ENCODE measurements around the gene KLRC3.
"Not testable (repeated sequence)": the region's sequence is repeated elsewhere in the genome, so short reads cannot be mapped to it uniquely, and the experiment has no call there.

KLRC3 gene

GRCh38 chr12:10381928-10382628, 38.3 kb downstream of the KLRC3 start:
- no peaks in the 10 kb centered on the region for H3K27me3 ChIP-seq (ENCODE audit: control insufficient read depth, insufficient read depth, low read length)
- no peaks in the 10 kb centered on the region for H3K4me1 ChIP-seq (ENCODE audit: control insufficient read depth, insufficient read depth, low read length)
- H3K9me3 ChIP-seq (ENCODE audit: control insufficient read depth, low read length), result no peaks in the 10 kb centered on the region
- H3K36me3 ChIP-seq (ENCODE audit: control insufficient read depth, insufficient read depth, low read length), result no peaks in the 10 kb centered on the region
- H3K9ac ChIP-seq (ENCODE audit: low read length), result no peak overlapping the region
- H3K4me3 ChIP-seq (ENCODE audit: low read length), result no peak overlapping the region

DNA sequence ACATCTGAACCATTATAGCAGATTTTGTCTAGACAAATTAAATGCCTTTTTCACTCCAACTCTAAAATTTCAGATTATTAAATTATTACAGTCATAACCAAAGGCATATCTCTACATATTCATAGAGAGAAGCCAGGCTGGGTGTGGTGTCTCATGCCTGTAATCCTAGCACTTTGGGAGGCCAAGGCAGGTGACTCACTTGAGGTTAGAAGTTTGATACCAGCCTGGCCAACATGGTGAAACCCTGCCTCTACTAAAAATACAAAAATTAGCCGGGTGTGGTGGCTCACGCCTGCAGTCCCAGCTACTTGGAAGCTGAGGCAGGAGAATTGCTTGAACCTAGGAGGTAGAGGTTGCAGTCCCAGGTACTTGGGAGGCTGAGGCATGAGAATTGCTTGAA, 41.7 kb downstream of the KLRC3 start:
- not testable (repeated sequence) for H3K9ac ChIP-seq (ENCODE audit: low read length); H3K27me3 ChIP-seq (ENCODE audit: control insufficient read depth, insufficient read depth, low read length); H3K36me3 ChIP-seq (ENCODE audit: control insufficient read depth, insufficient read depth, low read length); H3K9me3 ChIP-seq (ENCODE audit: control insufficient read depth, low read length); H3K4me3 ChIP-seq (ENCODE audit: low read length); H3K4me1 ChIP-seq (ENCODE audit: control insufficient read depth, insufficient read depth, low read length)

GRCh38 chr12:10374624-10375018, 45.8 kb downstream of the KLRC3 start:
- Histone ChIP-seq H3K27me3 (ENCODE audit: control insufficient read depth, insufficient read depth, low read length) (no peaks in the 10 kb centered on the region), H3K9ac (ENCODE audit: low read length) (no peak overlapping the region), H3K9me3 (ENCODE audit: control insufficient read depth, low read length) (no peaks in the 10 kb centered on the region), H3K36me3 (ENCODE audit: control insufficient read depth, insufficient read depth, low read length) (no peaks in the 10 kb centered on the region), H3K4me3 (ENCODE audit: low read length) (no peak overlapping the region), H3K4me1 (ENCODE audit: control insufficient read depth, insufficient read depth, low read length) (peaks cover 12% of the 10 kb centered on the region)

- Histone ChIP-seq H3K9me3 (ENCODE audit: control insufficient read depth, low read length) (no peaks in the 10 kb centered on the region), H3K4me1 (ENCODE audit: control insufficient read depth, insufficient read depth, low read length) (peaks cover 12% of the 10 kb centered on the region), H3K4me3 (ENCODE audit: low read length) (no peak overlapping the region), H3K27me3 (ENCODE audit: control insufficient read depth, insufficient read depth, low read length) (no peaks in the 10 kb centered on the region), H3K36me3 (ENCODE audit: control insufficient read depth, insufficient read depth, low read length) (no peaks in the 10 kb centered on the region), H3K9ac (ENCODE audit: low read length) (no peak overlapping the region)
Measured at GRCh38 chr12:10372559-10372958, 47.8 kb downstream of the KLRC3 start.

DNA sequence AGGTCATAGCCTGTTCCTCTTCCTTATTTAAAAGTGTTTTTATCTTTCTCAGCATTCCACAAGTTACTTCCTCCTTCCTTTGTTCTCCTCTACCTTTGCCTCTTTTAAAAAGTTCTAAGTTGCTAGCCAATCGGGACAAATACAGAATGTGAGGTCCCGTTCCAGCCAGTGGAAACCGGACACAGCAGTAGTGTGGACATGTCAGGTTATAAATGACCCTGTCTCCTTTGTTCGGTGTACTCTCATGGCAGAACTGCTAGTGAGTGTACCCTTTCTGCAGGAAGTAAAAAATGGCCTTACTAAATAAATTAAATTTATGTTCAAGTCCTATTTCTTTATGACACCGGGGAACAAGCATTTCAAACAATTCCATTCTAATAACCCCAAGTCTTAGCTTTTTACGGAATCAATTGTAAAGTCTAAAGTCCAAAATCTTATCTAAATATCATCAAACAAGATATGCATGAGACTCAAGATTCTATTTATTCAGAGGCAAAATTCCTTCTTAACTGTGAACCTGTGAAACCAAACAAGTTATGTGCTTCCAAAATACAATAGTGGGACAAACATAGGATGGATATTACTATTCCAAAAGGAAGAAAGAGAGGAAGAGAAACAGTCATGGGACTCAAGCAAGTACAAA, 48.4 kb downstream of the KLRC3 start:
- not testable (repeated sequence) for H3K4me3 ChIP-seq (ENCODE audit: low read length); H3K9me3 ChIP-seq (ENCODE audit: control insufficient read depth, low read length); H3K27me3 ChIP-seq (ENCODE audit: control insufficient read depth, insufficient read depth, low read length); H3K9ac ChIP-seq (ENCODE audit: low read length); H3K36me3 ChIP-seq (ENCODE audit: control insufficient read depth, insufficient read depth, low read length)
- H3K4me1 ChIP-seq (ENCODE audit: control insufficient read depth, insufficient read depth, low read length), result peaks cover 12% of the 10 kb centered on the region

- Histone ChIP-seq H3K9me3 (ENCODE audit: control insufficient read depth, low read length) (no peaks in the 10 kb centered on the region), H3K36me3 (ENCODE audit: control insufficient read depth, insufficient read depth, low read length) (no peaks in the 10 kb centered on the region), H3K27me3 (ENCODE audit: control insufficient read depth, insufficient read depth, low read length) (no peaks in the 10 kb centered on the region), H3K4me3 (ENCODE audit: low read length) (no peak overlapping the region), H3K9ac (ENCODE audit: low read length) (no peak overlapping the region), H3K4me1 (ENCODE audit: control insufficient read depth, insufficient read depth, low read length) (peaks cover 29% of the 10 kb centered on the region)
Measured at GRCh38 chr12:10369557-10370415, 50.6 kb downstream of the KLRC3 start.

DNA sequence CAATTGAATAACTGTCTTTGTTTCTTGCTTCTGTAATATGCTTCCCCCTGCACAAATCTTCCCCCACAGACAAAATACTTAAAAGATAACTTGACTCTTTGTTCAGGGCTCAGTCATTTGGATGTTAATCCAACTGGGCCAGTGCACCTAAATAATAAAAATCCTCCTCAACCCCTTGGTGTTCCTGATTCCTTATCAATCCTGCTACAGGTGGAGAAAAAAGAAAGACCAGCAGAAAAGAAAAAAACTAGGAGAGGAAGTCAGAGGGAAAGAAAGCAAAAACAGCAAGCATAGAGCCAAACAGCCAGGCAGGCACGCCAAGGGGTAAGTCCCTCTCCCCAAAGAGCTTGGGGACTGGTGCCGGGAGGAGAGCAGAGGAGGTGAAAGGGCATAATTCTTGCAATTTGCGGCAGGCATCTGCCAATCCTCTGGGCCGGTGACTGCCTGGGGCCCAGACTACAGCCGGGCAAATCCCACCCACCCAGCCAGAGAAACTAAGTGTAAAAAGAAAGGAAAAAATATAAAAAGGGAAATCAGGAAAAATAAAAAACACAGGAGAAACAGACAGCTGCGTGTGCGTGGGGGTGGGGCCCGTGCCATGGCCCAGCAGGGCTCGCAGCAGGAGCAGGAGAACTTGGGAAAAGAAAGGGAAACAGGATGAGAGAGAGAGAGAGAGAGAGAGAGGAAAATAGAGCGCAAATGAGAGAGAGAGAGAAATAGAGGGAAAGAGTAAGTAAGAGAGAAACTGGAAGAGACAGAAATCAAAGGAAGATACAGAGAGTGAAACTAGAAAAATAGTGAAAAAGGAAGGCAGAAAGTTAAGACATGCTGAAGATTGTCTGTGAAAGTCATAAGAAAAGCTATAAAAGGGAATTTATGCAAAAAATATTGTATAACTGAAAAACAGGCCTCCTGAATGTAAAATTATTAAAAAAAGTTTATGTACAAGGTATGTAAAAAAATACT, 51.9 kb downstream of the KLRC3 start:
- Histone ChIP-seq H3K4me1 (ENCODE audit: control insufficient read depth, insufficient read depth, low read length) (peaks cover 38% of the 10 kb centered on the region), H3K4me3 (ENCODE audit: low read length) (no peak overlapping the region)

GRCh38 chr12:10367714-10368113, 52.7 kb downstream of the KLRC3 start:
- H3K9ac ChIP-seq (ENCODE audit: low read length); H3K36me3 ChIP-seq (ENCODE audit: control insufficient read depth, insufficient read depth, low read length); H3K4me3 ChIP-seq (ENCODE audit: low read length); H3K9me3 ChIP-seq (ENCODE audit: control insufficient read depth, low read length); H3K27me3 ChIP-seq (ENCODE audit: control insufficient read depth, insufficient read depth, low read length): not testable (repeated sequence)
- peaks cover 42% of the 10 kb centered on the region for H3K4me1 ChIP-seq (ENCODE audit: control insufficient read depth, insufficient read depth, low read length)

More for the DNA sequence above, 51.9 kb downstream of the KLRC3 start:
- Histone ChIP-seq H3K36me3 (ENCODE audit: control insufficient read depth, insufficient read depth, low read length) (no peaks in the 10 kb centered on the region), H3K9ac (ENCODE audit: low read length) (no peak overlapping the region), H3K27me3 (ENCODE audit: control insufficient read depth, insufficient read depth, low read length) (no peaks in the 10 kb centered on the region), H3K9me3 (ENCODE audit: control insufficient read depth, low read length) (no peaks in the 10 kb centered on the region)

DNA sequence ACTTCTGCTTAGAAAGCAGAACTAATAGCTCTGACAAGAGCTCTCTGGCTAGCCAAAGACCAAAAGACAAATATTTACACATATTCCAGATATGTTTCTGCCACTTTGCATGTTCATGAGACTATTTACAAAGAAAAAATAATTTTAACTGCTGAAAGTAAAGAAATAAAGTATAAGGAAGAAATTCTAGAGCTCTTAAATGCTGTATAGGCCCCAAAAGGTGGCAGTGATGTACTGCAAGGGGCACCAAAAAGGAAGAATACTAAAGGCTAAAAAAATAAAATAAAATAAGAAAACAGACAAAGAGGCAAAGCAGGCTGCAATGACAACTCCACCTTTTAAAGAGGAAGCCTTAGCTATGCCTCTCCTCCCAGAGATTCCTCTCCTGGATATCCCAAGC, 53.5 kb downstream of the KLRC3 start:
- no peaks in the 10 kb centered on the region for H3K36me3 ChIP-seq (ENCODE audit: control insufficient read depth, insufficient read depth, low read length)
- H3K4me1 ChIP-seq (ENCODE audit: control insufficient read depth, insufficient read depth, low read length), result peaks cover 42% of the 10 kb centered on the region
- H3K9ac ChIP-seq (ENCODE audit: low read length), result no peak overlapping the region
- H3K9me3 ChIP-seq (ENCODE audit: control insufficient read depth, low read length), result no peaks in the 10 kb centered on the region
- H3K27me3 ChIP-seq (ENCODE audit: control insufficient read depth, insufficient read depth, low read length), result no peaks in the 10 kb centered on the region
- H3K4me3 ChIP-seq (ENCODE audit: low read length), result no peak overlapping the region

- Histone ChIP-seq H3K4me3 (ENCODE audit: low read length) (peak overlapping the region; percentile 68), H3K4me1 (ENCODE audit: control insufficient read depth, insufficient read depth, low read length) (peaks cover 45% of the 10 kb centered on the region)
Measured at GRCh38 chr12:10365696-10366405, 54.5 kb downstream of the KLRC3 start.

More at GRCh38 chr12:10365696-10366405, 54.5 kb downstream of the KLRC3 start:
- Histone ChIP-seq H3K9me3 (ENCODE audit: control insufficient read depth, low read length) (no peaks in the 10 kb centered on the region), H3K36me3 (ENCODE audit: control insufficient read depth, insufficient read depth, low read length) (no peaks in the 10 kb centered on the region), H3K9ac (ENCODE audit: low read length) (peak overlapping the region; percentile 85), H3K27me3 (ENCODE audit: control insufficient read depth, insufficient read depth, low read length) (no peaks in the 10 kb centered on the region)

Data from mucosa of stomach (tissue), 1 donor.